ENCODE measurements around the gene KCNG2.
"Not testable (repeated sequence)": the region's sequence is repeated elsewhere in the genome, so short reads cannot be mapped to it uniquely, and the experiment has no call there.

Gene KCNG2

DNA sequence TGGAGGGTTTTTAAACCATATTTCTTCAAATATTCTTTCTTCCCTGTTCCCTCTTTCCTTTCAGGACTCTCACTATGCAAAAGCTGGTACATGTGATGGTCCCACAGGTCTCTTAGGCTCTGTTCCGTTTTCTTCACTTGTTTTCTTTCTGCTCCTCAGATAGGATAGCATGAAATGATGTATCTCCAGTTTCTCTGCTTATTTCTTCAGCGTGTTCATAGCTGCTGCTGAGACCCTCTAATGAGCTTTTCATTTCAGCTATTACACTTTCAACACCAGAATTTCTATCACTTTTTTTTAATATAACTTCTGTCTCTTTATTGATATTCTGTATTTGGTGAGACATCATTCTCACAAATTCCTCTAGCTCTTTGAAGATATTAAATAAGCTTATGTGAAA, 63.9 kb downstream of the KCNG2 start:
- H3K36me3 ChIP-seq (ENCODE audit: control insufficient read depth, insufficient read depth, low read length) = no peaks in the 10 kb centered on the region
- H3K27ac ChIP-seq (ENCODE audit: low read depth, low read length) = no peak overlapping the region
- H3K9me3 ChIP-seq (ENCODE audit: control insufficient read depth, insufficient read depth, low read length) = no peaks in the 10 kb centered on the region
- H3K9ac ChIP-seq (ENCODE audit: low read depth, low read length) = no peak overlapping the region
- peaks cover under 1% of the 10 kb centered on the region; the same call in 1 of the 2 replicates for H3K4me1 ChIP-seq (ENCODE audit: control insufficient read depth, insufficient read depth, low read length)
- no peaks in the 10 kb centered on the region for H3K27me3 ChIP-seq (ENCODE audit: control insufficient read depth, insufficient read depth, low read length)
- no peak overlapping the region for H3K4me3 ChIP-seq (ENCODE audit: low read depth, low read length)

DNA sequence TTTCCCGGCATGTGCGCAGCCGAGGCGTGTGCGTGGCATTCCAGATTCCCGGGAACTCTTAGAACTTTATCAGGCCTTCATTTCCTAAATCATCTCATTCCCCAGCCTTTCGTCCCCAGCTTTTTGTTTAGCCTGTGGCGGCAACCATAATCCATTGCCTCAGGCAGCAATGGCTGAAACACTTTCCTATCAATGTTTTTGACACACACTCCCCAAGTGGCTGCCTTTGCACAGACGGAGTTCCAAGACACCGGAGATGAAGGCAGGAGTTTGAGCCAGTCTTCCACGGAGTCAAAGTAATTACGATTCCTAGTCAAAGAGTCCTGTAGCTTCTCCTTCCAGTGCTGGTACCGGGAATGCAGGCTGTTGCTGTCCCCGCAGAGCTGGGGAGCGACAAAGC, 64.8 kb downstream of the KCNG2 start:
- Histone ChIP-seq H3K4me1 (ENCODE audit: control insufficient read depth, insufficient read depth, low read length) (no peaks in the 10 kb centered on the region), H3K27ac (ENCODE audit: low read depth, low read length) (no peak overlapping the region), H3K9ac (ENCODE audit: low read depth, low read length) (no peak overlapping the region), H3K36me3 (ENCODE audit: control insufficient read depth, insufficient read depth, low read length) (no peaks in the 10 kb centered on the region), H3K4me3 (ENCODE audit: low read depth, low read length) (no peak overlapping the region), H3K27me3 (ENCODE audit: control insufficient read depth, insufficient read depth, low read length) (no peaks in the 10 kb centered on the region), H3K9me3 (ENCODE audit: control insufficient read depth, insufficient read depth, low read length) (no peaks in the 10 kb centered on the region)

- H3K36me3 ChIP-seq (ENCODE audit: control insufficient read depth, insufficient read depth, low read length) = no peaks in the 10 kb centered on the region
- H3K27ac ChIP-seq (ENCODE audit: low read depth, low read length) = no peak overlapping the region
- no peaks in the 10 kb centered on the region for H3K9me3 ChIP-seq (ENCODE audit: control insufficient read depth, insufficient read depth, low read length)
- no peaks in the 10 kb centered on the region for H3K4me1 ChIP-seq (ENCODE audit: control insufficient read depth, insufficient read depth, low read length)
- H3K9ac ChIP-seq (ENCODE audit: low read depth, low read length) = no peak overlapping the region
- no peaks in the 10 kb centered on the region for H3K27me3 ChIP-seq (ENCODE audit: control insufficient read depth, insufficient read depth, low read length)
- H3K4me3 ChIP-seq (ENCODE audit: low read depth, low read length) = no peak overlapping the region
Measured at GRCh38 chr18:79863161-79864005, 65.6 kb downstream of the KCNG2 start.

- Histone ChIP-seq H3K4me1 (ENCODE audit: control insufficient read depth, insufficient read depth, low read length) (no peaks in the 10 kb centered on the region), H3K4me3 (ENCODE audit: low read depth, low read length) (no peak overlapping the region), H3K36me3 (ENCODE audit: control insufficient read depth, insufficient read depth, low read length) (no peaks in the 10 kb centered on the region), H3K27me3 (ENCODE audit: control insufficient read depth, insufficient read depth, low read length) (no peaks in the 10 kb centered on the region), H3K9ac (ENCODE audit: low read depth, low read length) (no peak overlapping the region), H3K9me3 (ENCODE audit: control insufficient read depth, insufficient read depth, low read length) (no peaks in the 10 kb centered on the region), H3K27ac (ENCODE audit: low read depth, low read length) (no peak overlapping the region)
Measured at GRCh38 chr18:79864006-79864725, 66.4 kb downstream of the KCNG2 start.

DNA sequence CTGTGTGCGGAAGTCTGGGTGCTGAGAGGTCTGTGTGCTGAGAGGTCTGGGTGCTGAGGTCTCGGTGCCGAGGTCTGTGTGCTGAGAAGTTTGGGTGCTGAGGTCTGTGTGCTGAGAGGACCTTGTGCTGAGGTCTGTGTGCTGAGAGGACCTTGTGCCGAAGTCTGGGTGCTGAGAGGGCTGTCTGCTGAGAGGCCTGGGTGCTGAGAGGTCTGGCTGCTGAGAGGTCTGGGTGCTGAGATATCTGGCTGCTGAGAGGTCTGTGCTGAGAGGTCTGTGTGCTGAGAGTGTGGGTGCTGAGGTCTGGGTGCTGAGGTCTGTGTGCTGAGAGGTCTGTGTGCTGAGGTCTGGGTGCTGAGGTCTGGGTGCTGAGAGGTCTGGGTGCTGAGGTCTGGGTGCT, 67.2 kb downstream of the KCNG2 start:
- H3K4me3 ChIP-seq (ENCODE audit: low read depth, low read length); H3K36me3 ChIP-seq (ENCODE audit: control insufficient read depth, insufficient read depth, low read length); H3K4me1 ChIP-seq (ENCODE audit: control insufficient read depth, insufficient read depth, low read length); H3K9ac ChIP-seq (ENCODE audit: low read depth, low read length); H3K27me3 ChIP-seq (ENCODE audit: control insufficient read depth, insufficient read depth, low read length); H3K27ac ChIP-seq (ENCODE audit: low read depth, low read length); H3K9me3 ChIP-seq (ENCODE audit: control insufficient read depth, insufficient read depth, low read length): not testable (repeated sequence)

- H3K27ac ChIP-seq (ENCODE audit: low read depth, low read length); H3K27me3 ChIP-seq (ENCODE audit: control insufficient read depth, insufficient read depth, low read length); H3K4me3 ChIP-seq (ENCODE audit: low read depth, low read length); H3K4me1 ChIP-seq (ENCODE audit: control insufficient read depth, insufficient read depth, low read length); H3K9me3 ChIP-seq (ENCODE audit: control insufficient read depth, insufficient read depth, low read length); H3K36me3 ChIP-seq (ENCODE audit: control insufficient read depth, insufficient read depth, low read length); H3K9ac ChIP-seq (ENCODE audit: low read depth, low read length): not testable (repeated sequence)
Measured at GRCh38 chr18:79865951-79866350, 68.2 kb downstream of the KCNG2 start.

- no peaks in the 10 kb centered on the region for H3K27me3 ChIP-seq (ENCODE audit: control insufficient read depth, insufficient read depth, low read length)
- no peak overlapping the region for H3K27ac ChIP-seq (ENCODE audit: low read depth, low read length)
- H3K36me3 ChIP-seq (ENCODE audit: control insufficient read depth, insufficient read depth, low read length) = no peaks in the 10 kb centered on the region
- H3K9me3 ChIP-seq (ENCODE audit: control insufficient read depth, insufficient read depth, low read length) = no peaks in the 10 kb centered on the region
- H3K9ac ChIP-seq (ENCODE audit: low read depth, low read length) = no peak overlapping the region
- H3K4me1 ChIP-seq (ENCODE audit: control insufficient read depth, insufficient read depth, low read length) = no peaks in the 10 kb centered on the region
- H3K4me3 ChIP-seq (ENCODE audit: low read depth, low read length) = no peak overlapping the region
Measured at GRCh38 chr18:79866889-79867574, 69.3 kb downstream of the KCNG2 start.

DNA sequence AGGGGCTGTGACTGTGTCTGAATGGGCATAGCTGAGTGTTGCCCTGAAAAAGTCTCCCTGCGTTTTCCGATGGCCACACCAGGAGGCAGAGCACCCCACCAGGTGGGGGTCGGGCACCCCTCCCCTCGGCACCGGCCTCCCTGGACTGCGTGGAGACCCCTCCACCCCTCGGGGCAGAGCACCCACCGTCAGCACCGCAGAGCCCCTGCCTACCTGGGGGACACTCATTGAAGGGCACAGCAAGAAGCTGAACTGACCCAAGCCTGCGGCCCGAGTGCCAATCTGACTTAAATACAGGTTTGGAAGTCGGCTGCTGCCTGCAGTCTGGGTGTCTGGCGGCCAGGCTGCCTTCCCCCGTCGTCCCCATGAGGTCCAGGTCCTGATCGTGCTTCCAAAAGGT, 69.9 kb downstream of the KCNG2 start:
- H3K9ac ChIP-seq (ENCODE audit: low read depth, low read length) = no peak overlapping the region
- no peak overlapping the region for H3K4me3 ChIP-seq (ENCODE audit: low read depth, low read length)
- no peaks in the 10 kb centered on the region for H3K9me3 ChIP-seq (ENCODE audit: control insufficient read depth, insufficient read depth, low read length)
- no peaks in the 10 kb centered on the region for H3K4me1 ChIP-seq (ENCODE audit: control insufficient read depth, insufficient read depth, low read length)
- H3K27ac ChIP-seq (ENCODE audit: low read depth, low read length) = no peak overlapping the region
- H3K36me3 ChIP-seq (ENCODE audit: control insufficient read depth, insufficient read depth, low read length) = no peaks in the 10 kb centered on the region
- no peaks in the 10 kb centered on the region for H3K27me3 ChIP-seq (ENCODE audit: control insufficient read depth, insufficient read depth, low read length)

DNA sequence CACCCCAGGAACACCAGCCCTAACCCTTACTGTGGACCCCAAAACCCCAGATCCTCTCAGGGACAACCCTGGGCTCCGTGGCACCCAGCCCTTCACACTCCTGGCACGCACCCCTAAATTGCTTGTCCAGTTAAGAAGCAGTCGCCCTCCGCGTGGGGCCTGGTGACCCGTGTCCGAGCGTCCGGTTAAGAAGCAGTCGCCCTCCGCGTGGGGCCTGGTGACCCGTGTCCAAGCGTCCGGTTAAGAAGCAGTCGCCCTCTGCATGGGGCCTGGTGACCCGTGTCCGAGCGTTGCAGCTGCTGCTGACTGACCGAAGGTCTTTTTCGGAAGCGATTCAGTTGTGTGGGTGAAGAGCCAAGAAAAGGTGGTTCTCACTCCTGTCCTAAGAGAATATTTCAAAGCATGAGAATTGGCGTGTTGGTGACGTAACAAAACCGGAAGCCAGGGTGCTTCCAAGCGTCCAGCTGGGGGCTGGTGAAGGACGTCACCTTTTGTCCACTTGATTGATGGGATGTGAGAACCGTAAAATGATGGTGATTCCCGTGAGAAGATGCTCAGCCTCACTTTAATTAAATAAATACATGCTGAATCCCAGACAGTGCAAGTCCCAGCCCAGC, 70.5 kb downstream of the KCNG2 start:
- Histone ChIP-seq H3K27ac (ENCODE audit: low read depth, low read length) (no peak overlapping the region), H3K36me3 (ENCODE audit: control insufficient read depth, insufficient read depth, low read length) (no peaks in the 10 kb centered on the region), H3K9ac (ENCODE audit: low read depth, low read length) (no peak overlapping the region; the same call in 1 of the 2 replicates), H3K4me1 (ENCODE audit: control insufficient read depth, insufficient read depth, low read length) (no peaks in the 10 kb centered on the region), H3K27me3 (ENCODE audit: control insufficient read depth, insufficient read depth, low read length) (no peaks in the 10 kb centered on the region), H3K9me3 (ENCODE audit: control insufficient read depth, insufficient read depth, low read length) (no peaks in the 10 kb centered on the region), H3K4me3 (ENCODE audit: low read depth, low read length) (no peak overlapping the region)

- Histone ChIP-seq H3K27me3 (ENCODE audit: control insufficient read depth, insufficient read depth, low read length) (no peaks in the 10 kb centered on the region), H3K9ac (ENCODE audit: low read depth, low read length) (no peak overlapping the region), H3K36me3 (ENCODE audit: control insufficient read depth, insufficient read depth, low read length) (no peaks in the 10 kb centered on the region), H3K9me3 (ENCODE audit: control insufficient read depth, insufficient read depth, low read length) (no peaks in the 10 kb centered on the region), H3K4me1 (ENCODE audit: control insufficient read depth, insufficient read depth, low read length) (no peaks in the 10 kb centered on the region), H3K4me3 (ENCODE audit: low read depth, low read length) (no peak overlapping the region), H3K27ac (ENCODE audit: low read depth, low read length) (no peak overlapping the region)
Measured at GRCh38 chr18:79868811-79869541, 71.2 kb downstream of the KCNG2 start.

All from HUES48 (cell line).